ENCODE measurements around the gene SUMF1.

GRCh38 chr3:4515916-4516579 lies 49.0 kb upstream of the SUMF1 start:
- TF ChIP-seq CTCF (conservative IDR thresholded peaks at IDR 0.05; ENCODE audit: low read depth, low read length): no peak
- TF ChIP-seq SMC3 (IDR thresholded peaks at IDR 0.05; ENCODE audit: low read depth, low read length): no peak
- TF ChIP-seq USF2 (IDR thresholded peaks at IDR 0.05; ENCODE audit: low read depth, low read length): no peak
